Vagina (tissue), 2 donors: ENCODE measurements around the gene BAIAP2L1.

Experiments
- CTCF ChIP-seq, 3 experiments: fragments of 450-650 bp in 2 of 3; fragments of 200-600 bp in 1 of 3; sonication (generic) in 1 of 3; IDR thresholded peaks; one replicate each; pipeline ENCODE4 v1.5.1; 2017 to 2019; ENCODE audit warnings: antibody characterized with exemption in 3 of 3, mild to moderate bottlenecking in 2 of 3, moderate library complexity in 2 of 3
- POLR2A ChIP-seq, 2 donors: fragments of 450-650 bp; IDR thresholded peaks; one replicate each; pipeline ENCODE4 v1.6.1; 2017; ENCODE audit warnings: antibody characterized with exemption in 2 of 2, mild to moderate bottlenecking in 2 of 2, moderate library complexity in 2 of 2
- POLR2AphosphoS5 ChIP-seq, 2 donors: sonication (generic); formaldehyde crosslinking; IDR thresholded peaks; one replicate each; pipeline ENCODE4 v1.9.0; 2017; ENCODE audit warnings: antibody characterized with exemption in 2 of 2, mild to moderate bottlenecking in 2 of 2, low read depth in 1 of 2; ENCODE audit not compliant: insufficient read depth in 1 of 2

- TF ChIP-seq CTCF (IDR thresholded peaks at IDR 0.05) (no peak), POLR2A (IDR thresholded peaks at IDR 0.05) (no peak), POLR2AphosphoS5 (IDR thresholded peaks at IDR 0.05; ENCODE audit: insufficient read depth in 1 of 2, low read depth in 1 of 2) (no peak)
Observed at GRCh38 chr7:98355250-98355538, 45.7 kb downstream of the BAIAP2L1 start.
